NCI-H510A (cell line): ENCODE results near the gene STRIP1.
A peak's percentile ranks its signal among the peaks of the same experiment; 100 is the strongest.

Experiments
- DNase-seq: peaks from one replicate; lab custom pipeline; 2025; lab: John Stamatoyannopoulos, UW

Gene STRIP1

GRCh38 chr1:110034451-110035235, at the start of gene STRIP1:
TSS of gene STRIP1 (plus strand) at chr1:110034624. CDS start at chr1:110034638, 14 bp downstream.
- peak; percentile 91 for DNase-seq

DNA sequence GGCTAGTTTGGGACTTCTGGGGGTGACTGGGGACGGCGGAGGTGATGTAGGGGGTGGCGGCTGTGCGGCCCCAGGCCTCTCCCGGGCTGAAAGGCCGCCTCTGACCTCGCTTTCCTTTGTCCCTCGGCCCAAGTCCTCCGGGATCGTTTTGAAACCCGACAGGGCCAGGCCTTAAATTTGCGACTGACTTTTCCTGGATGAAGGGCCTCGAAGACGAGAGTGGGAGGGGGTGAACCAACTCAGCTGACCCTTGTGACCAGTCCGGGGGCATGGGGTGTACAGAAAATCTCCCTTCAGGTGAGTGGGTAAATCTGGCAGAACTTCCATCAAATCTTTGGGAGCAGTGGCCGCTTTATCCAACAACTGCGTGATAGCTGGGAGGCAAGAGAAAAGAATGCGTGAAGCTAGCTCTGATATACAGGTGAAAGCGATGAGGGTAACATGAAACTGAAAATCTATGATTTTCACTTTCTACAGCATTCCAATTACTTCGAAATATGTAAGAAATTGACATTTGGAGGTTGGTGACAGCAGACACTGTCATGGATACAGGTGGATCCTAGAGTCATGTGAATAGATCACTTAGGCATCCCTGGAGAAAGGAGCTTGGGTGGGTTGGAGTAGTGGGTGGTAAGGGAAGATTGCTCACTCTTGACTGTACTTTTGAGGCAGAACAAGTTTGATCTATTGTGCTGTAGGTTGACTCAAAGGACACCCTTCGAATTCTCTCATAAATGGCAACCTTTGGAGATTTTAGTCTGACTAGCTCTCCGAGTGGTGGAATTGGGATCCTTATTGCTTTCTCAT, 49.0 kb upstream of the STRIP1 start:
- DNase-seq, result no peak

DNA sequence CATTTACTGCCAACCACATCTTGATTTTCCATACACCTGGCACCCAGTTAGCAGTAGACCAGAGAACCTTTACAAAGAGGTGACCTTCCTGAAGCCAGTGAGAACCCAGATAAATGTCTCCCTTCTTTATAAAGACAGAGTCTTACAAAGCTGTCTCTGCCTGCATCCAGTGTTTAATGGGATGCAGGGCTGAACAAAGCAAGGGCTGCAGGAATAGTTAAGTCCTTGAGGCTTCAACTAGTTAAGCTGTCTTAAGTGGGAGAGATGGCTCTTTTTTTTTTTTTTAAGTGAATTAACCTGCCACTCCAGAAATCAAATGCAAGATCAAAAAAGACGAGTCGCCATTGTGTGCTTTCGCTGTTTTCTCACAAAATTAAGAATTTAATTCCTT, 48.4 kb upstream of the STRIP1 start:
- no peak for DNase-seq

GRCh38 chr1:109988349-109988914, 46.0 kb upstream of the STRIP1 start:
- DNase-seq, result no peak

DNA sequence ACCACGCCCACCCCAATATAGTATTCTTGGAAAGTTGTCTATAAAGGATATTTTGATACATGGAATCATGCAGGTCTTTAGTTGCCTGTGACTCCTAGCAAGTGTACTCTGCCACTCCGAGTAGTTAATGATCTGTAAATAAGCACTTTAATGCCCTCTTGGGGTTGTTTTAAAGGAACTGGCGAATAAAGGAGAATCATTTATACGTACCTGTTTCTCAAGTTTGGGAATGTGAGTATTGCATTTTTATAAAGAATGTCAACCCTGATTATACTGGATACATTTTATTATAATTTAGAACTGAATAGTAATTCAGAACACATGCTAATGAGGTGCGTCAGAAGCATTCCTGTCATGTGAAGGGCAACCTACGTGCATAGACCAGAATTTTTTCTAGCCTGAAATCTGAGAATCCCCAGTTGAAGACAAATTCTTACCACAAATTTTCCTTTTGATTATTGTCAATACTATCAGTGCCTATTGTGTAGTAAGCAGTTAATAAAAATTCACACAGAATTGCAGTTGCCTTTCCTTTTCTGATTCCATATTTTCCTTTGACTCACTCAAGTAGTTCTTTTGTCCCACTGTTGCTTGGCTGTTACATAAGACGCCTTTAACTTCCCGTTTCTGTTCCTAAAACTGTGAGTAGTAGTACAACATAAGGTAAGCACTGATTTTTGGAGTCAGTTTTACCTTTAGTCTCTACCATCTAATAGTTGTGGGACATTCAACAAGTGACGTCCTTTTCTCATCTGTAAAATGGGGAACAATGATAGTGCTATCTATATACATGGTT, 44.7 kb upstream of the STRIP1 start:
- no peak for DNase-seq

GRCh38 chr1:109990302-109990653, 44.1 kb upstream of the STRIP1 start:
- no peak for DNase-seq

- DNase-seq, result no peak
These were observed 43.0 kb upstream of the STRIP1 start for GRCh38 chr1:109991400-109991925.

- DNase-seq, result no peak
These were observed 40.5 kb upstream of the STRIP1 start for GRCh38 chr1:109993885-109994284.

DNA sequence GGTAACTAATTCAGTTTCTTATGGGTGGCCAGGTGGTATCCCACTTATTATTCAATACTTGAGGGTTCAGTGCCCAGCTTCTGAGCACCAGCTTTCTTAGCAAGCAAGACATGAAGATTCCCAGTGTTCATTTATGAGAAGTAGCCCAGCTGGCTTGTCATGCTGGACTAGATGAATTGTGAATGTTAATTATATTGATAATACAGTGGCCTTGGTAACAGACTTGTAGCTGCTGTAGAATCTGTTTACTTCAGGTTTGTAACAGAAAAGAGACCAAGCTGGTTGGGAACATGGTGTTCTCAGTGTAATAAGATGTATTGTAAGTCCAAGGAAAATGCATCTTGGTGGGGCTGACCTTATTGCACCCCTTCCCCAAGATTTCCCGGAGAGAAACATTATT, 39.8 kb upstream of the STRIP1 start:
- no peak for DNase-seq

GRCh38 chr1:109995536-109995935, 38.9 kb upstream of the STRIP1 start:
- DNase-seq, result no peak

GRCh38 chr1:109996476-109996875, 37.9 kb upstream of the STRIP1 start:
- no peak for DNase-seq

GRCh38 chr1:109997204-109997866, 37.1 kb upstream of the STRIP1 start:
- DNase-seq, result no peak

DNA sequence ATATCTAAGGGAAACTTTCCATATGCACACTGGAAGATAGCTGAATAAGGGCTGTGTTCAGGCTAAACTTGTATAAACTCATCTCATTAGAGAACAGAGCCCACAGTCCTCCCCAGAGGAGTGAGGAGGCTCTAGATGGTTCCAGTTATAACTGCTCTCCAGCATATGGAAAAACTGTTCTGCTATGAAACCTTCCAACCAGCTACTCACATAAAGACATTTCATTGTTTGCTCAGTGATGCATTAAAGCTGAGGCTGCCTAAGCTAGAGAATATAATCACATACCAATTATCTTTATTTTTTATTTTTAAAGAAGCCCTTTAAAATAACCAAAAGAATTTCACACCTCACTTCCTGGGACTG, 36.6 kb upstream of the STRIP1 start:
- no peak for DNase-seq

- no peak for DNase-seq
These were observed 31.7 kb upstream of the STRIP1 start for GRCh38 chr1:110002695-110003094.

DNA sequence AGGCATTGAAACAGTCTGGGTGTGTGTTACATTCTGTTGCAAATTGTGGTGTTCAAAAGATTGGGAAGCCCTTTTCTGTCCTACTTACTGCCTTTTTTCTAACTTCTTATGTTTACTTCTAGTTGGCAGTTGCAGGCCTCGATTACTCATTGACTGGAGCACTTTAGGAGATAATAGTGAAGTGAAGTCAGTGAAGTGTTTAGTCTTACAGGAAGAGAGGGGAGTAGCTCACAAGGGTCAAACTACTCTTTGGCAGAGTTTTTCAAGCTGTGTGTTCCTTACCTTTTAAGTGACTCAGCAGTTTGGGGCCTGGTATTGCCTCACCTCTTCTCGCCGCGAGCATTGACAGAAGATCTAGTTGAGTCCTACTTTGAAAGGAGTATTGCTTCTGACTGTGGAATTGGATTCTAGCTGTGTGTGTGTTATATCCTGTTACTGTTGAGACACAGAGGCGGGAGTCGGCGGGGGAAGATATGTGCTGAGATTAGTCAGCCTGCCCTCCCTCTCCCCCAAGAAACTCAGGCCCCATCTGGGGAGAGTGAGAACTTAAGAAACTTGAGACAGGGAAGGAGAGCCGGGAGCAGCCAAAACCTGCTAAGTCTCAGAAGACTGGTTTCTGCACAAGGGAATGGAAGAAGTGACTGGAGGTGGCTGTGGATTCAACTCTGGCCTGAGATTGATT, 30.5 kb upstream of the STRIP1 start:
- peak; percentile 33 for DNase-seq

DNA sequence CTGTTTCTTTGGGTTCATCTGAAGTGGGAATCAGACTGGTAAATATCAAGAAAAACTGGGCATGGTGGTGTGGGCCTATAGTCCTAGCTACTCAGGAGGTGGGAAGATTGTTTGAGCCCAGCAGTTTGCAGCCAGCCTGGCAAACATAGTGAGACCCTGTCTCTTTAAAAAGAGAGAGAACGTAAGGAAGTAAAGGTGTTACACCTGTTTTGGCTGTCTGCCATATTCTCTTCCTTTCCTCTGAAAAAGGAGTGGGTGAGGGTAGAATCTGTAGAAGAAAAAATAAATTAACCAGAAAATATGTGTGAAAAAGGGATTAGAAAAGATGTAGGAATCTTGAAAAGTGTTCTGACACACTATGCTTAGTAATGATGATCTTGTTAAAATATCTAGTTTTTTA, 29.8 kb upstream of the STRIP1 start:
- DNase-seq, result peak; percentile 31

DNA sequence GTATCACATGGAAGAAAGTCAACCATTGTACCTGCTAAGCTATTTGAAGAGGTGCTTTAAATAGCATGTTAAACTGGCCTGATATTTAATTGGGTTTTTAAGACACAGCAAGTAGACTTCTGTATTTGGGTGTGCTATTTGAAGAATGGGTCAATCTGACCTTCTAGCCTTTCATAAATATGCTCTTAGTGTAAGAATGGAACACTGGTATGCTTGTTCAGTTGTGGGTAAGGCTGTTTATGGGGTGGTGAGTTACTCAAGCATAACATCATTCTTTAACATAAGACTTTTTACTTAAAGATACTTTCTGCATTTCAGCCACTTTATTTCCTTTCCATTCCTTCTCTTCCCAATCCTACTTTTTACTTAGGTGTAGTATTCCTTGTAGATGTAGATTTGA, 28.5 kb upstream of the STRIP1 start:
- no peak for DNase-seq

DNA sequence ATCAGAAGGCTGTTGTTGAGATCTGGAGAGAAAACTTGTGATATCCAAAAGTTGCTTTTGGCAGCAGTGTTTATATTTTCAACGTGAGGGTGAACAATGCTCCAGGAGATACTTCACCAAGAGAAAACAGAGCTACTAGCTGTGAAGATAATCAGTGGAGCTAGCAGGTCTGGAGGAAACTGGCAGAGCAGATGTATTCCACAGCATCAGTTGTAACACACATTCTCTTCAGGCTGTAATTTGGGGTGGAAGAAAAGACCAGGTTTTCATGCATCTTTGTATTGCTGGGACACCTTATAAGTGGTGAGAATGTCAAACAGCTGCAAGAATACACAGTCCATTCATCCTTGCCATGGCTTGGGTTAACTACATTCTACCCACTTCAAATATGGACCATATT, 27.9 kb upstream of the STRIP1 start:
- no peak for DNase-seq

DNA sequence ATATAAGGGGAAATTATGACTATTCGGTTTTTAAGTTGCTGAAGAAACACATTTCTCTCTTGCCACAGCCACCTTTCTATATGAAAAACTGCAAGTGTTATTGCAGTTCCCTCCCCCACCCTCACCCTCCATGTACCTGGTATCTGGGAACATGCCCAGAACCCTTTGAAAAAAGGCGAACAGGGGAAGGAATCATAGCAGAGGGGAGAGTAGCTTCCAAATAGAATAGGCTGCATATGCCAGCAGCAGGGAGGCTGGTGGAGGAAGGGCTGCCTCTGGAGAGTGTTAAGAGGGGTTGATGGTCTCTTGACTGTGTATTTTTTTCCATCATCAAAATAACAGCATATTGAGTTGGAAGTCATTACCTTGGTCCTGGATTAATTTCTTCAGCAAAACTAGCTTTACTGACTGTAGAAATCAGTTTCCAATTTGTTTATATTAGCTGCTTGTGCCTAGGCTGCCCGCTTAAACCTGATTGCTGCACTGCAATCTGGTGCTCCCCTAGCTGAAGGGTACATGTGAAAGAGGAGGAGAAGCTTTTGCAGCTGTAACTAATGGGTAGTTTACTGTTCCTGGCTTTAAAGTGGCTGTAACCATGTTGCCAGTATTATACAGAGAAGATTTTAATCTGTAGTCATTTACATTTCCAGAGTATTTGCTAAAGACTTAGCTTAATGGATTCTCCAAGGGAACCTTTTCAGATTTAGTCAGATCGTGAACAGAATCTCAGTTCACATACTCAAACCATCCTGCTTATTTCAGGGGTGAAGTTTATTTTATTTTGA, 27.2 kb upstream of the STRIP1 start:
- DNase-seq, result no peak

DNA sequence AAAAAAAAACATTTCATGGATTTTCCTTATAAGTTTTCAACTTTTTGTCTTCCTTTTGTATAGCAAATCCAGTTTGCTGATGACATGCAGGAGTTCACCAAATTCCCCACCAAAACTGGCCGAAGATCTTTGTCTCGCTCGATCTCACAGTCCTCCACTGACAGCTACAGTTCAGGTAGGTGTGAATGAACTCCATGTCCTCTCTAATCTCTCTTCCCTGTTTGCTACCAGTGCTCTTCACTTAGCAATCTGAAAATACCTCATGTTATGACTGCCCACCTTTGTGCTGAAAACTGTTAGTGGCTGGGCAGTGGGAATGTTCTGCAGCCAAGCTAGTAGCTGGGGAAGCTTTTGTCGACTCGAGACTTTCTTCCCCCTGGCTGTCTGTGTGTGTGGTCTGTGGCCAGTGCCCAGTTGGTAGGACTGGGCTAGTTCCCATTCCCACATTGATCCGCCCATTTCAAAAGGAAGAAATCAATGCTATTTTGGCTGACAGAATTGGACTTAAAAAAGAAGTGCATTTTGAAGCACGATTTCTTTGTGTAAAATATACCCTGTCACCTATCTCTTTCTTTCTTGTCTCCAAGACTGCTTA, 25.4 kb upstream of the STRIP1 start:
- DNase-seq, result no peak
